ENCODE measurements around the gene STIP1. TPM values are rescaled to one million over a fixed set of nuclear protein-coding genes. Genes with fewer than 3 reads are reported as not detected.

The STIP1 gene
- total and polyA plus RNA-seq, 9 of the 15 experiments (the other 6 are each of a cell fraction or from before 2014, with no cell fraction given): 58.1 to 465 (median 346) TPM

GRCh38 chr11:64185175-64185692, 737 bp upstream of the STIP1 start (continued):
- TF ChIP-seq STAT5A (IDR thresholded peaks at IDR 0.05; ENCODE audit: borderline replicate concordance, low read length): no peak
- TF ChIP-seq ZNF263 (CRISPR knock-in tag; IDR thresholded peaks at IDR 0.05; ENCODE audit: borderline replicate concordance): peak; percentile 41; the same call in 1 of the 2 replicates
- no peak for TF ChIP-seq MXI1 (IDR thresholded peaks at IDR 0.05; ENCODE audit: low read depth, low read length)
- TF ChIP-seq XRCC5 (IDR thresholded peaks at IDR 0.05; ENCODE audit: low read depth, low read length): peak; percentile 15; the same call in 1 of the 2 replicates
- TF ChIP-seq NCOA6 (IDR thresholded peaks at IDR 0.05): no peak
- no peak for TF ChIP-seq CHD4 (IDR thresholded peaks at IDR 0.05; ENCODE audit: insufficient read depth, insufficient replicate concordance, low read depth, low read length, poor library complexity, severe bottlenecking)
- TF ChIP-seq CSDE1 (IDR thresholded peaks at IDR 0.05): no peak
- TF ChIP-seq DACH1 (IDR thresholded peaks at IDR 0.05; ENCODE audit: partially characterized antibody): peak; percentile 24
- TF ChIP-seq SMAD3 (CRISPR knock-in tag; conservative IDR thresholded peaks at IDR 0.05): 0 out of 2 replicates have a peak, but pooled peaks have one; percentile 40
- TF ChIP-seq SNAPC5 (CRISPR knock-in tag; IDR thresholded peaks at IDR 0.05): no peak
- TF ChIP-seq MAZ (CRISPR knock-in tag; conservative IDR thresholded peaks at IDR 0.05 in 1 of 2, IDR thresholded peaks at IDR 0.05 in 1 of 2): peak in 1 of 2 experiments; percentile 75; a peak in 3 of 4 replicates
- TF ChIP-seq MTA1 (IDR thresholded peaks at IDR 0.05; ENCODE audit: borderline replicate concordance): no peak
- peak; percentile 73 for TF ChIP-seq FIP1L1 (IDR thresholded peaks at IDR 0.05; ENCODE audit: low read depth, low read length, poor library complexity, severe bottlenecking)
- no peak; the same call in 1 of the 2 replicates for TF ChIP-seq E2F1 (CRISPR knock-in tag; IDR thresholded peaks at IDR 0.05)
- no peak for TF ChIP-seq GTF2A2 (tag; IDR thresholded peaks at IDR 0.05)
- TF ChIP-seq HDAC2 (IDR thresholded peaks at IDR 0.05): peak; percentile 69; the same call in 1 of the 2 replicates
- TF ChIP-seq BRF2 (IDR thresholded peaks at IDR 0.05; ENCODE audit: borderline replicate concordance, insufficient read depth, insufficient read length): no peak
- no peak for TF ChIP-seq SAFB (IDR thresholded peaks at IDR 0.05; ENCODE audit: borderline replicate concordance, low read depth, low read length)
- TF ChIP-seq HNRNPUL1 (IDR thresholded peaks at IDR 0.05; ENCODE audit: low read length): no peak
- 0 out of 2 replicates have a peak, but pooled peaks have one; percentile 49 for TF ChIP-seq CLOCK (CRISPR knock-in tag; IDR thresholded peaks at IDR 0.05; ENCODE audit: borderline replicate concordance)
- TF ChIP-seq IFI16 (CRISPR knock-in tag; IDR thresholded peaks at IDR 0.05): 0 out of 2 replicates have a peak, but pooled peaks have one; percentile 45
- TF ChIP-seq SMAD2 (IDR thresholded peaks at IDR 0.05; ENCODE audit: low read depth, low read length): no peak
